Measurements from ENCODE around the gene ZNF266. TPM values are rescaled to one million over a fixed set of nuclear protein-coding genes. Genes with fewer than 3 reads are reported as not detected.

ZNF266 gene
- total and polyA plus RNA-seq, 10 of the 15 experiments (the other 5 are each of a cell fraction or from before 2014, with no cell fraction given) = 7.7 to 67.7 (median 25.0) TPM

GRCh38 chr19:9461938-9462337 lies 26.6 kb upstream of the ZNF266 start:
- H3K79me2 ChIP-seq (ENCODE audit: control insufficient read depth, insufficient read depth, low read length) = no peaks in the 10 kb centered on the region
- CTCF ChIA-PET = no interaction called here
- H3K4me1 ChIP-seq (ENCODE audit: control insufficient read depth, insufficient read depth, low read length) = no peaks in the 10 kb centered on the region
- intact Hi-C loops (cut with micrococcal nuclease; ENCODE audit: unreplicated experiment) = no loop called here
- H3K4me2 ChIP-seq (ENCODE audit: control insufficient read depth, insufficient read depth) = no peak overlapping the region
- in situ Hi-C loops (cut with MboI) = no loop called here
- FAIRE-seq (no peak), DNase-seq (ENCODE audit: low read depth, low spot score) (no peak), ATAC-seq (no peak)
- SMC1A ChIA-PET (ENCODE audit: uncharacterized antibody, unreplicated experiment) = no interaction called here
- no TSS peak for BruUV-seq (replicated peaks)
- RAD21 ChIA-PET (ENCODE audit: unreplicated experiment) = no interaction called here
- H3K27me3 ChIP-seq (replicated peaks in 1 of 2; ENCODE audit: control insufficient read depth in 2 of 2, insufficient read depth in 2 of 2, low read length in 1 of 2) = no peaks in the 10 kb centered on the region
- TF ChIP-seq RAD51 (IDR thresholded peaks at IDR 0.05) (no peak), FOXM1 (IDR thresholded peaks at IDR 0.05; ENCODE audit: low read depth, low read length) (no peak), E2F4 (IDR thresholded peaks at IDR 0.05; ENCODE audit: low read depth, low read length) (no peak)
- H3K36me3 ChIP-seq (ENCODE audit: control insufficient read depth in 2 of 2, insufficient read depth in 2 of 2, low read length in 1 of 2) = no peaks in the 10 kb centered on the region
- 34% methylated on average over 4 of the region's 4 CpGs for WGBS (ENCODE audit: insufficient coverage, insufficient replicate concordance, low lambda C conversion rate, missing lambda C conversion rate)
- peaks cover 6% of the 10 kb centered on the region; the same call in 2 of the 3 replicates for H3K9me3 ChIP-seq (replicated peaks; ENCODE audit: control insufficient read depth, insufficient read depth, low read length)
- H3K4me3 ChIP-seq = no peak overlapping the region
- H3K27ac ChIP-seq (ENCODE audit: control insufficient read depth, insufficient read depth) = no peak overlapping the region
- no peaks in the 10 kb centered on the region for H4K20me1 ChIP-seq (ENCODE audit: control insufficient read depth, insufficient read depth)
- H3K9ac ChIP-seq (ENCODE audit: control insufficient read depth, insufficient read depth, low read length) = no peak overlapping the region
- POLR2A ChIA-PET = no interaction called here
- no peak overlapping the region for H2AFZ ChIP-seq (ENCODE audit: control insufficient read depth, low read depth, low read length)

- no TSS peak for BruUV-seq (replicated peaks)
- no peak overlapping the region for H2AFZ ChIP-seq (ENCODE audit: control insufficient read depth, low read depth, low read length)
These were observed 20.8 kb upstream of the ZNF266 start for GRCh38 chr19:9456018-9456689.

More at GRCh38 chr19:9456018-9456689, 20.8 kb upstream of the ZNF266 start:
- no peaks in the 10 kb centered on the region for H3K36me3 ChIP-seq (ENCODE audit: control insufficient read depth in 2 of 2, insufficient read depth in 2 of 2, low read length in 1 of 2)
- in situ Hi-C loops (cut with MboI) = no loop called here
- no peak overlapping the region for H3K4me2 ChIP-seq (ENCODE audit: control insufficient read depth, insufficient read depth)
- no peaks in the 10 kb centered on the region for H3K79me2 ChIP-seq (ENCODE audit: control insufficient read depth, insufficient read depth, low read length)
- FAIRE-seq (no peak), ATAC-seq (no peak), DNase-seq (ENCODE audit: low read depth, low spot score) (no peak)
- TF ChIP-seq TCF7 (IDR thresholded peaks at IDR 0.05; ENCODE audit: borderline replicate concordance) (no peak), HDAC6 (IDR thresholded peaks at IDR 0.05; ENCODE audit: unreplicated experiment) (no peak), GABPA (IDR thresholded peaks at IDR 0.05; ENCODE audit: low read depth) (no peak), BRCA1 (IDR thresholded peaks at IDR 0.05; ENCODE audit: low read depth, low read length) (no peak), ZZZ3 (IDR thresholded peaks at IDR 0.05; ENCODE audit: control insufficient read depth, insufficient read length, low read depth) (no peak), RFX5 (IDR thresholded peaks at IDR 0.05; ENCODE audit: low read depth, low read length) (no peak), SP1 (IDR thresholded peaks at IDR 0.05; ENCODE audit: low read depth, low read length) (no peak), GATAD2B (conservative IDR thresholded peaks at IDR 0.05; ENCODE audit: low read depth) (no peak)
- POLR2A ChIA-PET = no interaction called here
- RAD21 ChIA-PET (ENCODE audit: unreplicated experiment) = no interaction called here
- H3K4me1 ChIP-seq (ENCODE audit: control insufficient read depth, insufficient read depth, low read length) = no peaks in the 10 kb centered on the region
- SMC1A ChIA-PET (ENCODE audit: uncharacterized antibody, unreplicated experiment) = no interaction called here
- no peak overlapping the region for H3K4me3 ChIP-seq
- intact Hi-C loops (cut with micrococcal nuclease; ENCODE audit: unreplicated experiment) = no loop called here
- CTCF ChIA-PET = no interaction called here
- 30% methylated on average over 13 of the region's 13 CpGs for whole genome bisulfite sequencing (ENCODE audit: insufficient coverage, insufficient replicate concordance, low lambda C conversion rate, missing lambda C conversion rate)
- no peaks in the 10 kb centered on the region for H4K20me1 ChIP-seq (ENCODE audit: control insufficient read depth, insufficient read depth)
- no peak overlapping the region for H3K9ac ChIP-seq (ENCODE audit: control insufficient read depth, insufficient read depth, low read length)
- H3K27me3 ChIP-seq (replicated peaks in 1 of 2; ENCODE audit: control insufficient read depth in 2 of 2, insufficient read depth in 2 of 2, low read length in 1 of 2) = no peaks in the 10 kb centered on the region
- H3K9me3 ChIP-seq (replicated peaks; ENCODE audit: control insufficient read depth, insufficient read depth, low read length) = no peaks in the 10 kb centered on the region; the same call in 2 of the 3 replicates
- no peak overlapping the region for H3K27ac ChIP-seq (ENCODE audit: control insufficient read depth, insufficient read depth)

Data from GM12878 (cell line).